IMR-90 (cell line): ENCODE data around the gene LIPG. TPM values are rescaled to one million over a fixed set of nuclear protein-coding genes. Genes with fewer than 3 reads are reported as not detected.

Experiments
- ATAC-seq: fragments of 200-7000 bp; cut with Tn5 transposase; 2 replicates; pipeline ENCODE4 v1.9.1; 2020; ENCODE audit warnings: low read depth, mild to moderate bottlenecking, moderate library complexity
- BruUV-seq: library from RNA; stranded (reverse); fragments of 400-500 nt; replicated peaks from 2 replicates; lab custom pipeline; 2021; lab: Mats Ljungman, UMichigan
- CTCF ChIA-PET: fragments of 300-600 bp; formaldehyde crosslinking; extraction: SDS; loops from one replicate; lab custom pipeline; 2021; ENCODE audit warnings: antibody characterized with exemption; lab: Yijun Ruan, JAX
- POLR2A ChIA-PET: fragments of 300-600 bp; sonication (Branson Sonifier 250); formaldehyde crosslinking; loops from one replicate; lab custom pipeline; 2022; ENCODE audit warnings: antibody characterized with exemption; ENCODE audit not compliant: unreplicated experiment; lab: Charles Lee
- DNase-seq: peaks from one replicate; pipeline ENCODE4 v3.0.0; 2013
- H2AFZ ChIP-seq: replicated peaks from 2 replicates; pipeline ENCODE3; 2013; ENCODE audit warnings: low read length, mild to moderate bottlenecking; ENCODE audit not compliant: poor library complexity
- H2AK5ac ChIP-seq: 2 replicates; pipeline ENCODE4 v1.6.1; 2013; ENCODE audit warnings: low read depth, low read length, inconsistent platforms
- H2AK9ac ChIP-seq: replicated peaks from 2 replicates; pipeline ENCODE3; 2013; ENCODE audit warnings: mild to moderate bottlenecking, low read depth, low read length, moderate library complexity; ENCODE audit not compliant: poor library complexity
- H2BK120ac ChIP-seq: 2 replicates; pipeline ENCODE4 v1.6.1; 2013; ENCODE audit warnings: low read depth, low read length, inconsistent platforms
- H2BK15ac ChIP-seq: 3 replicates; pipeline ENCODE4 v1.6.1; 2013; ENCODE audit warnings: low read depth, low read length, inconsistent platforms
- H2BK20ac ChIP-seq: 2 replicates; pipeline ENCODE4 v1.6.1; 2013; ENCODE audit warnings: low read depth, mild to moderate bottlenecking, inconsistent platforms, low read length, moderate library complexity
- H2BK5ac ChIP-seq: 2 replicates; pipeline ENCODE4 v1.6.1; 2013; ENCODE audit warnings: mild to moderate bottlenecking, low read depth, low read length, inconsistent platforms; ENCODE audit not compliant: poor library complexity, severe bottlenecking
- H3K14ac ChIP-seq: replicated peaks from 2 replicates; pipeline ENCODE4 v1.6.1; 2013; ENCODE audit warnings: low read depth, low read length, inconsistent platforms
- H3K18ac ChIP-seq: 2 replicates; pipeline ENCODE4 v1.6.1; 2013; ENCODE audit warnings: low read depth, low read length, control low read depth
- H3K23ac ChIP-seq: 2 replicates; pipeline ENCODE4 v1.6.1; 2013; ENCODE audit warnings: low read depth, low read length, inconsistent platforms
- H3K27ac ChIP-seq: 2 replicates; pipeline ENCODE4 v1.5.1; 2013; ENCODE audit warnings: mild to moderate bottlenecking, control low read depth, low read length; ENCODE audit not compliant: insufficient read depth
- H3K27me3 ChIP-seq: 2 replicates; pipeline ENCODE4 v1.6.1; 2013; ENCODE audit warnings: low read length; ENCODE audit not compliant: control insufficient read depth, insufficient read depth
- H3K36me3 ChIP-seq: 2 replicates; pipeline ENCODE4 v1.6.1; 2013; ENCODE audit warnings: low read length, mixed read lengths; ENCODE audit not compliant: control insufficient read depth, insufficient read depth
- H3K4ac ChIP-seq: 2 replicates; pipeline ENCODE4 v1.6.1; 2013; ENCODE audit warnings: low read depth, low read length, inconsistent platforms
- H3K4me1 ChIP-seq: 2 replicates; pipeline ENCODE4 v1.6.1; 2013; ENCODE audit warnings: low read length, mixed read lengths; ENCODE audit not compliant: control insufficient read depth, insufficient read depth
- H3K4me2 ChIP-seq: 2 replicates; pipeline ENCODE4 v1.6.1; 2013; ENCODE audit warnings: low read depth, mild to moderate bottlenecking, control low read depth, low read length, moderate library complexity
- H3K4me3 ChIP-seq: 2 replicates; pipeline ENCODE4 v1.5.1; 2013; ENCODE audit warnings: low read depth, mild to moderate bottlenecking, control low read depth, low read length, moderate library complexity; ENCODE audit not compliant: insufficient read depth
- H3K56ac ChIP-seq: 2 replicates; pipeline ENCODE4 v1.6.1; 2013; ENCODE audit warnings: low read length, inconsistent platforms; ENCODE audit not compliant: insufficient read depth; ENCODE audit errors: extremely low read depth
- H3K79me1 ChIP-seq, 2 experiments: 2 replicates each; pipeline ENCODE4 v1.6.1; 2013; ENCODE audit warnings: low read length in 2 of 2, inconsistent platforms in 1 of 2, low read depth in 1 of 2
- H3K9ac ChIP-seq: 2 replicates; pipeline ENCODE4 v1.6.1; 2013; ENCODE audit warnings: low read depth, low read length, control low read depth
- H3K9me1 ChIP-seq: 2 replicates; pipeline ENCODE4 v1.6.1; 2013; ENCODE audit warnings: low read length, inconsistent platforms; ENCODE audit not compliant: insufficient read depth
- H3K9me3 ChIP-seq: 2 replicates; pipeline ENCODE4 v1.6.1; 2013; ENCODE audit warnings: low read length; ENCODE audit not compliant: control insufficient read depth, insufficient read depth
- H4K20me1 ChIP-seq: 2 replicates; pipeline ENCODE4 v1.6.1; 2013; ENCODE audit warnings: low read length, inconsistent platforms; ENCODE audit not compliant: insufficient read depth
- H4K5ac ChIP-seq: 2 replicates; pipeline ENCODE4 v1.6.1; 2013; ENCODE audit warnings: mild to moderate bottlenecking, low read depth, low read length, control low read depth
- H4K8ac ChIP-seq, 2 experiments: 2 replicates each; pipeline ENCODE4 v1.6.1; 2013; ENCODE audit warnings: low read depth in 2 of 2, low read length in 2 of 2, control low read depth in 1 of 2, inconsistent platforms in 1 of 2
- H4K91ac ChIP-seq: 2 replicates; pipeline ENCODE4 v1.6.1; 2013; ENCODE audit warnings: low read depth, low read length, inconsistent platforms; ENCODE audit not compliant: insufficient read depth
- BHLHE40 ChIP-seq: fragments of 150-350 bp; IDR thresholded peaks from 2 replicates; pipeline ENCODE4 v1.6.1; 2016; ENCODE audit warnings: mild to moderate bottlenecking, low read depth, low read length
- CEBPB ChIP-seq: IDR thresholded peaks from 2 replicates; pipeline ENCODE4 v1.6.1; 2012; ENCODE audit warnings: low read depth, low read length, improper control_type of control experiment
- CHD1 ChIP-seq: IDR thresholded peaks from 2 replicates; pipeline ENCODE4 v1.6.1; 2012; ENCODE audit warnings: low read depth, low read length, improper control_type of control experiment
- FOS ChIP-seq: fragments of 150-350 bp; IDR thresholded peaks from 2 replicates; pipeline ENCODE4 v1.6.1; 2016; ENCODE audit warnings: low read depth, low read length
- MAFK ChIP-seq: IDR thresholded peaks from 2 replicates; pipeline ENCODE4 v1.6.1; 2012; ENCODE audit warnings: low read depth, low read length, improper control_type of control experiment
- MAZ ChIP-seq: IDR thresholded peaks from 2 replicates; pipeline ENCODE4 v1.6.1; 2012; ENCODE audit warnings: low read depth, mild to moderate bottlenecking, low read length, improper control_type of control experiment, moderate library complexity, borderline replicate concordance
- RCOR1 ChIP-seq: IDR thresholded peaks from 2 replicates; pipeline ENCODE4 v1.6.1; 2012; ENCODE audit warnings: mild to moderate bottlenecking, low read length, improper control_type of control experiment; ENCODE audit not compliant: insufficient replicate concordance
- RFX5 ChIP-seq: IDR thresholded peaks from 2 replicates; pipeline ENCODE4 v1.8.0; 2012; ENCODE audit warnings: low read depth, mild to moderate bottlenecking, low read length, moderate library complexity
- SMC3 ChIP-seq: fragments of 150-350 bp; IDR thresholded peaks from 2 replicates; pipeline ENCODE4 v1.6.1; 2016; ENCODE audit warnings: low read depth, mild to moderate bottlenecking, antibody characterized with exemption, low read length, moderate library complexity
- WGBS, 2 experiments: methylation state at CpG; one replicate each; pipeline versions ENCODE4 v1.1.5 to v1.1.7; 2013; ENCODE audit warnings: missing lambda C conversion rate in 2 of 2; ENCODE audit not compliant: insufficient read length in 1 of 2; ENCODE audit errors: extremely low coverage in 2 of 2; 5-methylcytosine and 5-hydroxymethylcytosine counted together
- dilution Hi-C: fragments of 300-500 bp; cut with HindIII; formaldehyde crosslinking; loops from one replicate; pipeline ENCODE4 v1.14.3; 2018; ENCODE audit warnings: low sequenced_read_pairs; ENCODE audit not compliant: unreplicated experiment
- in situ Hi-C: fragments of 300-500 bp; cut with MboI; formaldehyde crosslinking; loops from 3 replicates; pipeline ENCODE4 v1.14.3; 2019; ENCODE audit warnings: low sequenced_read_pairs, inconsistent platforms, mixed read lengths
- intact Hi-C: fragments of 100-400 bp; cut with micrococcal nuclease; formaldehyde crosslinking; loops from 2 replicates; pipeline ENCODE4 v1.10.0; 2022
- polyA plus RNA-seq, 3 experiments: library from polyadenylated mRNA; depleted of rRNA; stranded (reverse); fragments of >200 nt; gene quantifications; 2 replicates each; pipeline ENCODE4 v1.2.3, GENCODE V29; 2012; ENCODE audit warnings: low replicate concordance in 1 of 3
- total RNA-seq: library from RNA; depleted of rRNA; stranded (reverse); fragments of >200 nt; gene quantifications from 2 replicates; pipeline ENCODE4 v1.2.3, GENCODE V29; 2012
- TF ChIP-seq, protein P1 (sequence below): fragments of 150-350 bp; IDR thresholded peaks from 2 replicates; pipeline ENCODE4 v1.6.1; 2017; ENCODE audit warnings: mild to moderate bottlenecking, antibody characterized with exemption, low read length, low read depth
- TF ChIP-seq, protein P2 (sequence below): conservative IDR thresholded peaks from 2 replicates; pipeline ENCODE4 v1.5.1; 2012; ENCODE audit warnings: mild to moderate bottlenecking, low read depth, low read length, improper control_type of control experiment
- TF ChIP-seq, protein P3 (sequence below): fragments of 150-350 bp; IDR thresholded peaks from 2 replicates; pipeline ENCODE4 v1.6.1; 2016; ENCODE audit warnings: low read depth, mild to moderate bottlenecking, low read length, moderate library complexity, borderline replicate concordance

Gene LIPG
- total and polyA plus RNA-seq, 2 of the 4 experiments (the other 2 are of a cell fraction), result under 0.01 to 0.14 TPM

- no peak overlapping the region for H4K8ac ChIP-seq
- no peak overlapping the region for H3K56ac ChIP-seq
- no peak overlapping the region for H2BK5ac ChIP-seq
- TF ChIP-seq CHD1, result no peak
- TF ChIP-seq, protein P1, sequence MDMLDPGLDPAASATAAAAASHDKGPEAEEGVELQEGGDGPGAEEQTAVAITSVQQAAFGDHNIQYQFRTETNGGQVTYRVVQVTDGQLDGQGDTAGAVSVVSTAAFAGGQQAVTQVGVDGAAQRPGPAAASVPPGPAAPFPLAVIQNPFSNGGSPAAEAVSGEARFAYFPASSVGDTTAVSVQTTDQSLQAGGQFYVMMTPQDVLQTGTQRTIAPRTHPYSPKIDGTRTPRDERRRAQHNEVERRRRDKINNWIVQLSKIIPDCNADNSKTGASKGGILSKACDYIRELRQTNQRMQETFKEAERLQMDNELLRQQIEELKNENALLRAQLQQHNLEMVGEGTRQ, result no peak
- TF ChIP-seq BHLHE40, result no peak
- TF ChIP-seq MAZ, result no peak
- no peak for TF ChIP-seq RCOR1
- TF ChIP-seq RFX5, result no peak
- no peak for TF ChIP-seq FOS
- no peak for TF ChIP-seq MAFK
- TF ChIP-seq, protein P2, sequence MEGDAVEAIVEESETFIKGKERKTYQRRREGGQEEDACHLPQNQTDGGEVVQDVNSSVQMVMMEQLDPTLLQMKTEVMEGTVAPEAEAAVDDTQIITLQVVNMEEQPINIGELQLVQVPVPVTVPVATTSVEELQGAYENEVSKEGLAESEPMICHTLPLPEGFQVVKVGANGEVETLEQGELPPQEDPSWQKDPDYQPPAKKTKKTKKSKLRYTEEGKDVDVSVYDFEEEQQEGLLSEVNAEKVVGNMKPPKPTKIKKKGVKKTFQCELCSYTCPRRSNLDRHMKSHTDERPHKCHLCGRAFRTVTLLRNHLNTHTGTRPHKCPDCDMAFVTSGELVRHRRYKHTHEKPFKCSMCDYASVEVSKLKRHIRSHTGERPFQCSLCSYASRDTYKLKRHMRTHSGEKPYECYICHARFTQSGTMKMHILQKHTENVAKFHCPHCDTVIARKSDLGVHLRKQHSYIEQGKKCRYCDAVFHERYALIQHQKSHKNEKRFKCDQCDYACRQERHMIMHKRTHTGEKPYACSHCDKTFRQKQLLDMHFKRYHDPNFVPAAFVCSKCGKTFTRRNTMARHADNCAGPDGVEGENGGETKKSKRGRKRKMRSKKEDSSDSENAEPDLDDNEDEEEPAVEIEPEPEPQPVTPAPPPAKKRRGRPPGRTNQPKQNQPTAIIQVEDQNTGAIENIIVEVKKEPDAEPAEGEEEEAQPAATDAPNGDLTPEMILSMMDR, result no peak
- no peak for TF ChIP-seq CEBPB
- no peak for TF ChIP-seq SMC3
- TF ChIP-seq, protein P3, sequence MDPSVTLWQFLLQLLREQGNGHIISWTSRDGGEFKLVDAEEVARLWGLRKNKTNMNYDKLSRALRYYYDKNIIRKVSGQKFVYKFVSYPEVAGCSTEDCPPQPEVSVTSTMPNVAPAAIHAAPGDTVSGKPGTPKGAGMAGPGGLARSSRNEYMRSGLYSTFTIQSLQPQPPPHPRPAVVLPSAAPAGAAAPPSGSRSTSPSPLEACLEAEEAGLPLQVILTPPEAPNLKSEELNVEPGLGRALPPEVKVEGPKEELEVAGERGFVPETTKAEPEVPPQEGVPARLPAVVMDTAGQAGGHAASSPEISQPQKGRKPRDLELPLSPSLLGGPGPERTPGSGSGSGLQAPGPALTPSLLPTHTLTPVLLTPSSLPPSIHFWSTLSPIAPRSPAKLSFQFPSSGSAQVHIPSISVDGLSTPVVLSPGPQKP, result no peak
- POLR2A ChIA-PET, result no interaction called here
- H2BK20ac ChIP-seq, result no peak overlapping the region
- H4K20me1 ChIP-seq, result no peaks in the 10 kb centered on the region
- H2AK5ac ChIP-seq, result no peak overlapping the region
- no peak overlapping the region for H3K14ac ChIP-seq
- peaks cover 17% of the 10 kb centered on the region for H3K27me3 ChIP-seq
- DNase-seq, result peak; percentile 46
- no peaks in the 10 kb centered on the region for H3K9me1 ChIP-seq
- CTCF ChIA-PET, result no interaction called here
- no peak overlapping the region for H3K18ac ChIP-seq
- no peak overlapping the region for H3K4me2 ChIP-seq
- no peak overlapping the region for H3K4me3 ChIP-seq
- H3K23ac ChIP-seq, result no peak overlapping the region
- in situ Hi-C loops, result no loop called here
- no peak overlapping the region for H2BK120ac ChIP-seq
- no peak overlapping the region for H3K4ac ChIP-seq
- no peak overlapping the region for H2BK15ac ChIP-seq
- H3K79me1 ChIP-seq, result no peaks in the 10 kb centered on the region
- intact Hi-C loops, result no loop called here
- no peak overlapping the region for H4K5ac ChIP-seq
- no peak overlapping the region for H3K9ac ChIP-seq
- WGBS, 2 experiments, result 80% methylated on average over 1 of the region's 3 CpGs; no CpG with 5 or more reads in 1 of the 2 experiments
- no peaks in the 10 kb centered on the region; the same call in 1 of the 2 replicates for H3K4me1 ChIP-seq
- no peak for ATAC-seq
- dilution Hi-C loops, result no loop called here
- no peak overlapping the region for H2AFZ ChIP-seq
- peaks cover 3% of the 10 kb centered on the region; the same call in 1 of the 2 replicates for H3K9me3 ChIP-seq
- no peaks in the 10 kb centered on the region for H3K36me3 ChIP-seq
- H2AK9ac ChIP-seq, result no peak overlapping the region
- BruUV-seq, result no TSS peak
- H4K91ac ChIP-seq, result no peak overlapping the region
- no peak overlapping the region for H3K27ac ChIP-seq
These were observed 47.6 kb downstream of the LIPG start for GRCh38 chr18:49609256-49610021.
